Mucosa of stomach (tissue), 1 donor: Measurements from ENCODE around the gene HADHB.
"Not testable (repeated sequence)": the region's sequence is repeated elsewhere in the genome, so short reads cannot be mapped to it uniquely, and the experiment has no call there.

ENCODE experiments used
- H3K27me3 ChIP-seq: one replicate; pipeline ENCODE4 v1.7.0; 2013; ENCODE audit warnings: mild to moderate bottlenecking, low read length; ENCODE audit not compliant: control insufficient read depth, insufficient read depth
- H3K36me3 ChIP-seq: one replicate; pipeline ENCODE4 v1.7.0; 2013; ENCODE audit warnings: low read length; ENCODE audit not compliant: control insufficient read depth, insufficient read depth
- H3K4me1 ChIP-seq: one replicate; pipeline ENCODE4 v1.7.0; 2013; ENCODE audit warnings: mild to moderate bottlenecking, low read length; ENCODE audit not compliant: control insufficient read depth, insufficient read depth
- H3K4me3 ChIP-seq: one replicate; pipeline ENCODE4 v1.7.0; 2013; ENCODE audit warnings: low read length
- H3K9ac ChIP-seq: one replicate; pipeline ENCODE4 v1.7.0; 2013; ENCODE audit warnings: mild to moderate bottlenecking, low read length, moderate library complexity
- H3K9me3 ChIP-seq: one replicate; pipeline ENCODE4 v1.7.0; 2013; ENCODE audit warnings: mild to moderate bottlenecking, low read length, moderate library complexity; ENCODE audit not compliant: control insufficient read depth
- donor health status: Pancreatic carcinoma.

The HADHB gene

DNA sequence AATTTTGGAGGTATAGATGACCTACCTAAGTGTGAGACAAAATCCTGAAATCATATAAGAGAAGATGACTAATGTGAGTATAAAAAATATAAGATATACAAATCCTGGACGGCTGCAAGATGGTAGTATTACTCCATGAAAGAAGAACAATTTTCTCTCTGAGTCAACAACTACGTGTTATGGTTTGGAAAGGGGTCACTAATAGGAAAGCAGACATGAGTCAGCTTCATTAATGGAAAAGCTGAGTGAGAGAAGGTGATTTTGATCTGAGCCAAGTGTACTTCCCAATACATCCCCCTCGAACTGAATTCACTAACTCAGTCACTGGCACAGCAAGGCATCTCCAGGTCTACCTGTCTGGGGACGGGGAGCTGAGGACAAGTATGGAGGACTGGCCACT is 81.1 kb downstream of the HADHB start:
- Histone ChIP-seq H3K4me3 (no peak overlapping the region), H3K27me3 (no peaks in the 10 kb centered on the region), H3K9me3 (no peaks in the 10 kb centered on the region), H3K9ac (no peak overlapping the region), H3K36me3 (no peaks in the 10 kb centered on the region), H3K4me1 (no peaks in the 10 kb centered on the region)

DNA sequence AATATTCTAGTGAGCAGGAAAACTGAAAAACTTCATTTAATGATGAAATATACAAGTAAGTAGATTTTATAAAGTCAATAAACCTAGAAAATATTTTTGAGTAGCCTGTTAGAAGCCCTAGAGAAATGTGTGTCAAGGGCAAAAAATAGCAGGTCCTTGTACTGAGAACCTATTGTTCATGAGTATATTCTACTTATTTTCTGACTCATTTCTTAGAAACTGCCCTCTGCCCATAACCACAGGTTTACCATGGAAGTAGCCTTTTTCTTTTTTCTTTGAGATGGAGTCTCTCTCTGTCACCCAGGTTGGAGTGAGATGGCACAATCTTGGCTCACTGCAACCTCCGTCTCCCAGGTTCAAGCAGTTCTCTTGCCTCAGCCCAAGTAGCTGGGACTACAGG is 81.8 kb downstream of the HADHB start:
- Histone ChIP-seq H3K9me3 (no peaks in the 10 kb centered on the region), H3K27me3 (no peaks in the 10 kb centered on the region), H3K4me1 (no peaks in the 10 kb centered on the region), H3K36me3 (no peaks in the 10 kb centered on the region), H3K4me3 (no peak overlapping the region), H3K9ac (no peak overlapping the region)

DNA sequence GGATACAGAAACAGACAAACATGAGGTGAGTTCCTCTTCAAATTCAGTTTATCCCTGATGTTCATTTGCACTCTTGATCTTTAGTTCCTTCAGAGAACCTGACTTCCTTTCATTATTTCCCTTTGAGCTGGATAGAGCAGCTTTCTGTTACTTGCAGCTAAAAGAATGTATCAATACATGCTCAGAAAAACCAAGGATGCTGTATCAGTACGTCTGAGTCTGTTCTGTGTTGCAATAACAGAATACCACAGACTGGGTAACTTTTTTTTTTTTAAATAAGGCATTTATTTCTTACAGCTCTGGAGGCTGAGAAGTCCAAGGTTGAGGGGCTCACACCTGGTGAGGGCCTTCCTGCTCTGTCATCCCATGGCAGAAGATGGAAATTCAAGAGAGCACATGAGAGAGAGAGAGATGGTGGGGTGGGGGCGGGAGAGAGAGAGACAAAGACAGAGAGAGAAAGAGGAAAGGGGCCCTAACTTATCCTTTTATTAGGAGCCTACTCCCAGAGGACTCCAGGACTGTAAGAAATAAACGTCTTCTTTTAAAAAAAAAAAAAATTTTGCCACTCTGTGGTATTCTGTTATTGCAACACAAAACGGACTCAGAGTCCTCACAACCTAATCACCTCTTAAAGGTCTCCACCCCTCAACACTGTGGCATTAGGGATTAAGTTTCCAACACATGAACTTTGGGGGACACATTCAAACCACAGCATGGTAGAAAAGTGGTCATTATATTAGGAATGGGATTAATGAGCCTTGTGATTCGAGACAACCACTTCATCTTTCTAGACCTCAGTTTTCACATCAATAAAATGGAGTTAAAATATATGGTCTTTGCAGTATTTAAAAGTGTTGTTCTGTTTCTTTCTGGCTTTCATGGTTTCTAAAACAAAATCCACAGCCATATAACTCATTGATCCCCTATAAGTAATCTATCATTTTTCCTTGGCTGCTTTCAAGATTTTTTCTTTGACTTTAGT is 82.8 kb downstream of the HADHB start:
- Histone ChIP-seq H3K36me3 (no peaks in the 10 kb centered on the region), H3K4me1 (no peaks in the 10 kb centered on the region), H3K4me3 (no peak overlapping the region), H3K9ac (no peak overlapping the region), H3K27me3 (no peaks in the 10 kb centered on the region), H3K9me3 (no peaks in the 10 kb centered on the region)

DNA sequence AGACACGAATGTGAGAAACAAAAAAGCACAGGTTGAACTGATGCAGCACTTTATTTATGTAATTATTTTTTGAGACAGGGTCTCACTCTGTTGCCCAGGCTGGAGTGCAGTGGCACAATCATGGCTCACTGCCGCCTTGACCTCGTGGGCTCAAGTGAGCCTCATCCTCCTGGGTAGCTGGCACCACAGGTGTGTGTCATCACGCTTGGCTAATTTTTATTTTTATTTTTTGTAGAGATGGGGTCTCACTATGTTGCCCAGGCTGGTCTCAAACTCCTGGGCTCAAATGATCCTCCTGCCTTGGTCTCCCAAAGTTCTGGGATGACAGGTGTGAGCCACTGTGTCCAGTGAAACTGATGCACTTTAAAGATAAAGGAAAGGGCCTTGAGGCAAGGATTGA is 84.3 kb downstream of the HADHB start:
- not testable (repeated sequence) for H3K4me1 ChIP-seq, H3K9me3 ChIP-seq, H3K4me3 ChIP-seq, H3K9ac ChIP-seq, H3K27me3 ChIP-seq, H3K36me3 ChIP-seq

DNA sequence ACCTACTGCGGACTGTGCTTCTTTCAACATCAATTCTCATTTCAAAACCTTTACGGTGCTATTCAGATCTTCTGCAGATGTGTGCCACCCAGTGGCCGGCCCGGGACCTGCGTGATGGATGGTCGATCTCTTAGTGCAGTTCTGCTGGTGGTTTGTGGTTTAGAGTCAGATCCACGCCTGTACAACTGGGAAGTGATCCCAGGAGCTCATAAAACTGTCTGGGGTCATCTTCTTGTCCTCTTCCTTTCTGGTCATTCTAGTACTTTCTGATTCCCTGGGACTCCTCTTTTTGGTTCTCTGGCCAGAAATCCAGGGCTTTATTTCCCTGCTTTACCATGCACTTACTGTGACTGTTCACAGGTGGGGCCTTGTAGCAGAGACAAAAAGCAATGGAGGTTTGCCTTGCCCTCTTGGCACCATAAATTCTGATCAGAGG is 85.4 kb downstream of the HADHB start:
- no peaks in the 10 kb centered on the region for H3K36me3 ChIP-seq
- H3K27me3 ChIP-seq = no peaks in the 10 kb centered on the region
- no peak overlapping the region for H3K4me3 ChIP-seq
- H3K9ac ChIP-seq = no peak overlapping the region
- no peaks in the 10 kb centered on the region for H3K4me1 ChIP-seq
- H3K9me3 ChIP-seq = no peaks in the 10 kb centered on the region

DNA sequence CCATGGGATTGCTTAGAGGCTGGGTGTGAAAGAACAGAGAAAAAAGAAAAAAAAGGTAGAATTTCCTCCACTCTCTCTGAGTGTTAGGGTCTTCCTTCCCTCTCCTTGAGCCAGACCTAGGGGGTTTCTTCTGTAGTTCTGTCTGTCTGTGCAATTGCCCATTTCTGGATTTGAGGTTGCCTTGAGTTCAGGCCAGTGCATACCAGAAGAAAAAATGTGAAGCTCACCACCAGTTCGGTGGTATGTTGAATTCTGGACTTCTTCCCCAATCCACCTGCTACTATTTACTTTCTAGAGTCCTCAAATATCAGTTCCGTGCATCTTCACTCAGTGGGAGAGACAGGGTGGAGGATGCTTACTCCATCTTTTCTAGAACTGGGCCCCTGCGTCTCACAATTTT is 85.9 kb downstream of the HADHB start:
- Histone ChIP-seq H3K27me3 (no peaks in the 10 kb centered on the region), H3K4me1 (no peaks in the 10 kb centered on the region), H3K4me3 (no peak overlapping the region), H3K9me3 (no peaks in the 10 kb centered on the region), H3K36me3 (no peaks in the 10 kb centered on the region), H3K9ac (no peak overlapping the region)

DNA sequence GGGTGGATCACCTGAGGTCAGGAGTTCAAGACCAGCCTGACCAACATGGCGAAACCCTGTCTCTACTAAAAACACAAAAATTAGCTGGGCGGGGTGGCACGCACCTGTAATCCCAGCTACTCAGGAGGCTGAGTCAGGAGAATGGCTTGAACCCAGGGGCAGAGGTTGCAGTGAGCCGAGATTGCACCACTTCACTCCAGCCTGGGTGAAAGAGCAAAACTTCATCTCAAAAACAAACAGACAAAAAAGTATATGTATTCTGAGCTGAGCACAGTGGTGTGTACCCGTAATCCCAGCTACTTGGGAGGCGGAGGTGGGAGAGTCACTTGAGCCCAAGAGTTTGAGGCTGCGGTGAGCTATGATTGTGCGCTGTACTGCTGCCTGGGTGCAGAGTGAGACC is 86.6 kb downstream of the HADHB start:
- H3K4me3 ChIP-seq, H3K9me3 ChIP-seq, H3K36me3 ChIP-seq, H3K4me1 ChIP-seq, H3K9ac ChIP-seq, H3K27me3 ChIP-seq: not testable (repeated sequence)

DNA sequence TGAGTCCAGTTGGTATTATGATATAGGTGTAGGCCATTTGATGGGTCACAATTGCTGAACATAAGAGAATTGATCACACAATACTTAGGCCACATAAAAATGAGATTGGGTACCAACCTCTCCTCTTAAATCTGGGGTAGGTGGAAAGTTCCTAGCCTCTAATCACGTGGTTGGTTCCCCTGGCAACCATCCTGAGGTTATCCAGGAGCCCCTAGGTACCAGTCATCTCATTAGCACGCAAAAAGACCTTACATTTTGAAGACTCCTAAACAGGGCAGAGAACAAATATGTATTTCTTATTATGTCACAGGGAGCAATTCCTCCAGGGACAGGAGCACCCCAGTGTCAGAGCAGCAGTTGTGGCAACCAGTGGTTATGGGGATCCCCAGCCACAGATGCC is 88.6 kb downstream of the HADHB start:
- no peak overlapping the region for H3K4me3 ChIP-seq
- no peaks in the 10 kb centered on the region for H3K27me3 ChIP-seq
- H3K36me3 ChIP-seq = no peaks in the 10 kb centered on the region
- H3K9me3 ChIP-seq = no peaks in the 10 kb centered on the region
- H3K4me1 ChIP-seq = no peaks in the 10 kb centered on the region
- no peak overlapping the region for H3K9ac ChIP-seq

DNA sequence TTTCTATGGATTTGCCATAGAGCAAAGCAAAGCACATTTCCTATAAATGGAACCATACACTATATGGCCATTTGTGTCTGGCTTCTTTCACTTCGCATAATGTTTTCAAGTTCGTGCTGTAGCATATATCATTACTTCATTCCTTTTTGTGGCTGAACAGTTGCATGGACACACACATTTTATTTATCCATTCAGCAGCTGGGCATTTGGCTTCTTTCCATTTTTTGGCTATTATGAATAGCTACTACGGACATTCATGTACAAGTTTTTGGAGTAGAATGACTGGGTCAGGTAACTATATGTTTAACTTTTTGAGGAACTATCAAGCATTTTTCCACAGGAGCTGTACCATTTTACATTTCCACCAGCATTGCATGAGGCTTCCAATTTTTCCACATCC is 90.5 kb downstream of the HADHB start:
- Histone ChIP-seq H3K9me3 (no peaks in the 10 kb centered on the region), H3K9ac (no peak overlapping the region), H3K4me1 (no peaks in the 10 kb centered on the region), H3K4me3 (no peak overlapping the region), H3K36me3 (no peaks in the 10 kb centered on the region), H3K27me3 (no peaks in the 10 kb centered on the region)

DNA sequence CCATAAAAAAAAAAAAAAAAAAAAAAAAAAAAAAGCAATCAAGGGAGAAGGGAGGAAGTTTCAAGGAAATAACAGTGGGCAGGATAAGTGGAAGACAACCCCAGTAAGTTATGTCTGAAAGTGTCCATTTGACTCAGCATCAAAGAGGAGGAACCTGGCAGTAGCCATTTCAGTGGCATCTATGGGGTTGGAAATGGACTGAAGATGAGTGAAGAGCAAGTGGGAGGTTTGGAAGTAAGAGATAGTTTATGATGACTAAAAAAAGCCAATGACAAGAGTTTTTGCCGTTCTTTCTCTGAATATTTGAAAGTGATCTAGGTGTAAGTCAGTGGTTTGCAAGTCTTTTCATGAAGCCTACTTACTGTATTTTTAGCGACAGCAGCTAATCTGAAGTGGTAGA is 92.0 kb downstream of the HADHB start:
- Histone ChIP-seq H3K4me3 (no peak overlapping the region), H3K9ac (no peak overlapping the region), H3K27me3 (no peaks in the 10 kb centered on the region), H3K9me3 (no peaks in the 10 kb centered on the region), H3K4me1 (no peaks in the 10 kb centered on the region), H3K36me3 (no peaks in the 10 kb centered on the region)

DNA sequence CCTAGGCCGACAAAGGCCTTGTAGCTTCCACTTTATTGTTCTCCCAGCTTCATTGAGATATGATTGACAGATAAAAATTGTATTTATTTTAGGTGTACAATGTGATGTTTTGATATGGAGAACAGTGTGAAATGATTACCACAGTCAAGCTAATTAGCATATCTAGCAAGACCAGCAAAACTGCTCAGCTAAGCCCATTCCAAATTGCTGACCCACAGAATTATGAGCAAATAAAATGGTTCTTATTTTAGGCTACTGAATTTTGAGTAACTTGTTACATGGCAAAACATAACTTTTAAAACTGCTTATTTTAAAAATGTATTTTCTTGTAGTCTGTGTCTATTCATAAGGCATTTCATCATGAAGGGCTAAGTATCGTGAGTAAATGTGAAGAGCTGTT is 92.6 kb downstream of the HADHB start:
- no peak overlapping the region for H3K4me3 ChIP-seq
- no peaks in the 10 kb centered on the region for H3K4me1 ChIP-seq
- no peaks in the 10 kb centered on the region for H3K9me3 ChIP-seq
- H3K9ac ChIP-seq = no peak overlapping the region
- no peaks in the 10 kb centered on the region for H3K27me3 ChIP-seq
- no peaks in the 10 kb centered on the region for H3K36me3 ChIP-seq
